Stimulated activated CD4-positive, alpha-beta T cell treated with anti-CD3 and anti-CD28 coated beads, Interleukin-4, amount 100 ng/mL, for 4 hours (primary cell): ENCODE measurements around the gene AP1G1.
"Not testable (repeated sequence)": the region's sequence is repeated elsewhere in the genome, so short reads cannot be mapped to it uniquely, and the experiment has no call there.

ENCODE experiments used
- DNase-seq, 2 experiments: peaks; one replicate each; pipeline ENCODE4 v3.0.0-alpha.2; 2020

AP1G1 gene

DNA sequence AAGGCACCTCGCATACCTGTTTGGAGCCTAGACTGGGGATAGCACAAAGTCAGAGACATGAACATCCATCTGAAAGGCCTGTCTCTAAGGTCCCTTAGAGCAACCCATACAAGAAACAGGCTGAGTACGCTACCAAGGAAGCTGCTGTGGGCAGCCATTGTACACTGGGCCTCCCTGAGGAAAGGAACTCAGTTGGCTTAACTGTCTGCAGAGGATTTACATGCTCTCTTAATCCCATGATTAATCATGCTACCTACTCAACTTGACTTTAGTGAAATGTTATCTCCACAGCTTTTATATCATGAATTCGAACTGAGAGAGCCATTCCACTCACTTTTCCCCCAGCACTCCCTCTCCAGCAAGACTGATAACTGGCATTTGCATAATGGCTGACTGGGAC is 110.1 kb downstream of the AP1G1 start:
- no peak for DNase-seq

DNA sequence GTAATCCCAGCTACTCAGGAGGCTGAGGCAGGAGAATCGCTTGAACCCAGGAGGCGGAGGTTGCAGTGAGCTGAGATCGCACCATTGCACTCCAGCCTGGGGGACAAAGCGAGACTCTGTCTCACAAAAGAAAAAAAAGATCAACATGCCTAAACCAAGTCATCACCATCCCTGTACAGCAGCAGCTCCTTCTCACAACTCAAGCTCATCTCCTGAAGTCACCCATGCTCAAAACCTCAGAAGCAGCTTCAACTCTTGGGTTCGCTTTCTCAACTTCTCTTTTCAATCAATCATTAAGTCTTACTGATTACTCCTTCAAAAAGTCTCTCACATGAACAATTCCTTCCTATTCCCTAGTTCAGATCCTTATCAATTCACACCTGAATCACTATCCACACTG is 115.5 kb downstream of the AP1G1 start:
- DNase-seq = no peak

DNA sequence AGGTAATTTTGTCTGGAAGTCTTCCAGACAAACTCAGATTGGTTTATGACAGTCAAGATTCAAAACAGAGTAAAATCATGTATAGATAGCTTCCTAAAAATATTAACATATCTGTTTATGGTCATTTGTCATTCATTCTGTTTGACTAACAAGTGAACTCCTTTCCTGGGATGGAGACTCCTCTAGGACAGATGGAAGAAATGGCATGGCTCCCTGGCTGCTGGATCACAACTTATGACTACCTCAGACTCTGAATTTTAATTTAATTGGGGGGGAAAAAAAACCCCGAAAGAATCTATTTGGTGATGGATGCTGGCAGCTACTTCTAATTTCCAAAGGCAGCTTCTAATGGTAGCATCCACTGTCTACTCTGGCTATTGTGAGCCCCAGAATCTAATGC is 118.7 kb downstream of the AP1G1 start:
- DNase-seq = no peak

DNA sequence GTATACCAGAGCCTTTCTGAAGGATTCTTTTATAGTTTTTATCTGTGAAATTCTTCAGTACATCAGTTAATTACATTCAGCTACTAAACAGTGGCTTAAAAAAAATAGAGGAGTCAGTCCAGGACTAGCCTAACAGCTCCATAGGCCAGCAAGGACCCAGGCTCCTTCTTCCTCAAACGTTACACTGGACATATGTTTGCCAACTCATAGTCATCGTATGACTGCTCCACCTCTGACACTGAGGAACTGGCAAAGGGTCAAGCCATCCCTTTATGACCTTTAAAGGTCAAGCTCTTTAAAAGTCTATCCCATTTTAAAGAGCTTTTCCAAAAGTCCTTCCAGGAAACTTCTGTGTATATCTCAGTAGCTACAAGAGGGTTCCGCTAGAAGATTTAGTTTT is 120.8 kb downstream of the AP1G1 start:
- DNase-seq = no peak

DNA sequence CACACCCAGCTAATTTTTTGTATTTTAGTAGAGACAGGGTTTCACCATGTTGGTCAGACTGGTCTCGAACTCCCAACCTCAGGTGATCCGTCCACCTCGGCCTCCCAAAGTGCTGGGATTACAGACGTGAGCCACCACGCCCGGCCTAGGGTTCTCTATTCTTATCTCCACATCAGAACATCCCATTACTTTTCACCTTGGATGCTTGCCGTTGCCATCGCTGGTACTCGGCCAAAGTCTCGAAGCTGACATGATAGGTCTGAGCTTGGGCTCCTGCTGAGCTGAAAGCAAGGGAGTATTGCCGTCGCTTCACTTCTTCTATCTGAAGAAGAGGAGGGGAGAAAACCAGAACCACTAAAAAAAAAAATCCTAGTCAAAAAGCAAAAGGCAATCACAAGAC is 124.4 kb downstream of the AP1G1 start:
- not testable (repeated sequence) for DNase-seq

DNA sequence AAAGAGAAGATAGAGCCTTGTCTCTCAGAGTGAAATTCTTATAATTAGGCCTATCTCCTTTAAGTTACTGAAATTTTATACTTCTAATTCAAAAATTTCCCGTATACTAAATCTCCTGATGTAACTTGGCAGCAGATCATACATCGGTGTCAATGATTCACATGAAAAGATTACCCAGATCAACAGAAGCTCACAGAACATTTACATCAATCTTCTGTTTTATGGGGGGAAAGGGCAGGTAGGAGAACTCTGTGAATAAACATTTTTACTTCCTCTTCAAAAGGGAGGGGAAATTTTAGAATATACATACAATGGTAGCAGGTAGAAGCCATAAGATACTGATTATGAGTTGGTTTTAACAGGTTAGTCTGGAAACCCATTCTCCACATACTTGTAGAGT is 127.3 kb downstream of the AP1G1 start:
- DNase-seq = no peak
